Endothelial cell of umbilical vein (primary cell): ENCODE measurements around the gene TMPRSS5. TPM values are rescaled to one million over a fixed set of nuclear protein-coding genes. Genes with fewer than 3 reads are reported as not detected.

ENCODE experiments used
- BruUV-seq: library from RNA; stranded (reverse); fragments of 400-500 nt; replicated peaks from 2 replicates; lab custom pipeline; 2021; lab: Mats Ljungman, UMichigan
- CTCF ChIA-PET: fragments of 300-600, 350-600 bp; sonication (Branson Sonifier 250); formaldehyde crosslinking; loops from one replicate; lab custom pipeline; 2021; ENCODE audit warnings: antibody characterized with exemption, inconsistent platforms; lab: Charles Lee
- POLR2A ChIA-PET: fragments of 300-600, 350-600 bp; sonication (Branson Sonifier 250); formaldehyde crosslinking; loops from one replicate; lab custom pipeline; 2021; ENCODE audit warnings: antibody characterized with exemption, inconsistent platforms; lab: Charles Lee
- DNase-seq: peaks from one replicate; pipeline ENCODE4 v3.0.0-alpha.2; 2011; ENCODE audit warnings: low read depth, low spot score
- FAIRE-seq: peaks from 2 replicates; lab custom pipeline; 2011; peaks lifted over from hg19 to GRCh38; lab: Jason Lieb, UNC
- H2AFZ ChIP-seq: 2 replicates; pipeline ENCODE4 v1.6.0; 2012; ENCODE audit warnings: low read depth, low read length, control low read depth, inconsistent platforms
- H3K27ac ChIP-seq: 2 replicates; pipeline ENCODE4 v1.5.1; 2011; ENCODE audit warnings: low read depth, mild to moderate bottlenecking, control low read depth, low read length, moderate library complexity; ENCODE audit not compliant: insufficient read depth
- H3K27me3 ChIP-seq, 2 experiments: 2 replicates each; pipeline versions ENCODE4 v1.6.0 to v1.6.1; 2011; ENCODE audit warnings: low read length in 2 of 2, mixed read lengths in 1 of 2; ENCODE audit not compliant: control insufficient read depth in 2 of 2, insufficient read depth in 2 of 2
- H3K36me3 ChIP-seq, 2 experiments: 2 replicates in 1 of 2; 3 replicates in 1 of 2; pipeline ENCODE4 v1.5.1; 2011; ENCODE audit warnings: low read length in 2 of 2, mild to moderate bottlenecking in 1 of 2, moderate library complexity in 1 of 2; ENCODE audit not compliant: control insufficient read depth in 2 of 2, insufficient read depth in 2 of 2; ENCODE audit errors: extremely low read depth in 1 of 2
- H3K4me1 ChIP-seq: 3 replicates; pipeline ENCODE4 v1.5.1; 2011; ENCODE audit warnings: mild to moderate bottlenecking, low read length; ENCODE audit not compliant: control insufficient read depth, insufficient read depth; ENCODE audit errors: extremely low read depth
- H3K4me2 ChIP-seq: 2 replicates; pipeline ENCODE4 v1.6.1; 2011; ENCODE audit warnings: low read length, control low read depth, mixed read lengths; ENCODE audit not compliant: insufficient read depth
- H3K4me3 ChIP-seq, 3 experiments: fragments of 200-600 bp in 1 of 3; sonication (generic), shearing (Covaris generic) in 1 of 3; replicated peaks in 1 of 3; 2 replicates each; pipeline ENCODE4 v1.5.1; 2011 to 2016; ENCODE audit warnings: control low read depth in 3 of 3, low read length in 3 of 3, mild to moderate bottlenecking in 2 of 3, inconsistent platforms in 1 of 3, low read depth in 1 of 3, moderate library complexity in 1 of 3; ENCODE audit not compliant: insufficient read depth in 1 of 3
- H3K79me2 ChIP-seq: 2 replicates; pipeline ENCODE4 v1.6.0; 2012; ENCODE audit warnings: low read length, inconsistent platforms; ENCODE audit not compliant: control insufficient read depth, insufficient read depth
- H3K9ac ChIP-seq: replicated peaks from 2 replicates; pipeline ENCODE3; 2011; ENCODE audit warnings: low read length, control low read depth; ENCODE audit not compliant: insufficient read depth; ENCODE audit errors: extremely low read depth
- H3K9me1 ChIP-seq: replicated peaks from 3 replicates; pipeline ENCODE4 v1.6.0; 2011; ENCODE audit warnings: mild to moderate bottlenecking, low read length; ENCODE audit not compliant: control insufficient read depth, insufficient read depth; ENCODE audit errors: extremely low read depth
- H3K9me3 ChIP-seq: replicated peaks from 2 replicates; pipeline ENCODE4 v1.5.1; 2012; ENCODE audit warnings: low read length, inconsistent platforms; ENCODE audit not compliant: control insufficient read depth, insufficient read depth
- H4K20me1 ChIP-seq: replicated peaks from 2 replicates; pipeline ENCODE3; 2011; ENCODE audit warnings: mild to moderate bottlenecking, low read length; ENCODE audit not compliant: control insufficient read depth, insufficient read depth; ENCODE audit errors: extremely low read depth
- JUN ChIP-seq: IDR thresholded peaks from 2 replicates; pipeline ENCODE4 v1.6.1; 2011; ENCODE audit warnings: borderline replicate concordance, low read depth; ENCODE audit not compliant: insufficient read length, insufficient read depth
- dilution Hi-C: fragments of 300-500 bp; cut with MboI; formaldehyde crosslinking; loops from one replicate; pipeline ENCODE4 v1.15.0; 2019; ENCODE audit warnings: low sequenced_read_pairs; ENCODE audit not compliant: extremely low pct_ligation_motif_present
- intact Hi-C: fragments of 100-400 bp; cut with micrococcal nuclease; formaldehyde crosslinking; loops from one replicate; pipeline ENCODE4 v1.10.0; 2022
- polyA plus RNA-seq, 4 experiments: library from polyadenylated mRNA; depleted of rRNA in 3 of 4; stranded (reverse) in 3 of 4; unstranded in 1 of 4; fragments of >200 nt; gene quantifications; 2 replicates each; pipeline versions ENCODE4 v1.2.1 to v1.2.3, GENCODE V29; 2011 to 2012; ENCODE audit warnings: missing spikeins in 1 of 4
- total RNA-seq: library from RNA; stranded (reverse); gene quantifications from 2 replicates; pipeline ENCODE4 v1.2.3, GENCODE V29; 2021
- TF ChIP-seq, protein P1 (sequence below), 2 donors: IDR thresholded peaks; 1 replicate in 1 of 2; 2 replicates in 1 of 2; pipeline ENCODE4 v1.5.1; 2011; ENCODE audit warnings: low read length in 2 of 2, mild to moderate bottlenecking in 2 of 2, moderate library complexity in 2 of 2, control low read depth in 1 of 2, inconsistent platforms in 1 of 2, low read depth in 1 of 2; ENCODE audit not compliant: insufficient read depth in 1 of 2; ENCODE audit errors: extremely low read depth in 1 of 2

Gene TMPRSS5
- total and polyA plus RNA-seq, 2 donors (not counting 3 experiments of a cell fraction or from before 2014, with no cell fraction given): 0.40 to 0.64 TPM

DNA sequence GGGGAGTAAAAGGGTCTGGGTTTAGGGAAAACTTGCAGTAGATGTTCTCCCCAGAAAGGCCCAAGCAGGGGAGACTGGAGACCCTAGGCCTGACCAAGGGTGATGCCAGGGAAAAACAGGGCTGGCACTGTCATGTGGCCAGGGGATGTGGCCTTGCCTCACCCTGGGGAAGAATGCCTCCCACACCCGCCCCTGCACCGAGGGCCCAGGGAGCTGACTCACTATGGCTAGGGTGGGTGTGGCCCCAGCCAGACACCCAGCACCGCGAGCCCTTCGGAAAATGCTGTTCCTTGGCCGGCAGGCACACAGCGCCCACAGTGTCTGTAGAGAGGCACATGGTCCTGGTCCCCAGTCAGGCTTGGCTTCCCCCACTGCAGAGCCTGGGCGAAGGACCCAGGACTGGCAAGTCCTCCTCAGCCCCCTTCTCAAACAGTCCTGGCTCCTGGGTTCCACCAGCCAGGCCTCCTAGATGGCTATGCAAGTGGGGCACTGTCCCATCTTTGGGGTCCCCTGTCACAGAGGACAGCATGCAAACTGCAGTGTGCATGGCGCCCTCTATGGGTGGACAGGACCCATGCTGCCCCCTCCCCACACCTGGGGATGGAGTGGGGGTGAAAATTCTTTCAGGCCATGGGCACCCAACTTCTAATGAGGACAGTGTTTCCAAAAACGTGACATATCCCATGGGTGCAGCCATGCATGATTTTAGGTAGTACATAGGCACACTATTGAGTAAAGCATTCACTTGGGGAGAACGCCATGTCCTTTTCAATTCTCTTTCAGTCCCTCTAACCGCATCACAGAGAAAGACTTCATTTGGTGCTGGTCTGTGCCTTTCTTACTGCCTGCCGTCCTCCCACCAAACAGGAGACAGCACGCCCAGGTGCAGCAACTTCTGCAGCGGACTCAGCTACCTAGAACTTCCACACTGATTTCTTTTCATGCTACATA lies 15.2 kb downstream of the TMPRSS5 start:
- DNase-seq (no peak), FAIRE-seq (no peak)
- Histone ChIP-seq H3K27me3 (no peaks in the 10 kb centered on the region), H3K4me1 (no peaks in the 10 kb centered on the region), H3K79me2 (no peaks in the 10 kb centered on the region), H3K9me3 (no peaks in the 10 kb centered on the region), H3K36me3 (no peaks in the 10 kb centered on the region), H3K9me1 (no peaks in the 10 kb centered on the region), H4K20me1 (no peaks in the 10 kb centered on the region), H3K4me2 (no peak overlapping the region), H3K27ac (no peak overlapping the region), H3K4me3 (no peak overlapping the region), H3K9ac (no peak overlapping the region), H2AFZ (no peak overlapping the region)
- dilution Hi-C loops: no loop called here
- no TSS peak for BruUV-seq
- CTCF ChIA-PET: no interaction called here
- TF ChIP-seq JUN: no peak
- TF ChIP-seq, protein P1, sequence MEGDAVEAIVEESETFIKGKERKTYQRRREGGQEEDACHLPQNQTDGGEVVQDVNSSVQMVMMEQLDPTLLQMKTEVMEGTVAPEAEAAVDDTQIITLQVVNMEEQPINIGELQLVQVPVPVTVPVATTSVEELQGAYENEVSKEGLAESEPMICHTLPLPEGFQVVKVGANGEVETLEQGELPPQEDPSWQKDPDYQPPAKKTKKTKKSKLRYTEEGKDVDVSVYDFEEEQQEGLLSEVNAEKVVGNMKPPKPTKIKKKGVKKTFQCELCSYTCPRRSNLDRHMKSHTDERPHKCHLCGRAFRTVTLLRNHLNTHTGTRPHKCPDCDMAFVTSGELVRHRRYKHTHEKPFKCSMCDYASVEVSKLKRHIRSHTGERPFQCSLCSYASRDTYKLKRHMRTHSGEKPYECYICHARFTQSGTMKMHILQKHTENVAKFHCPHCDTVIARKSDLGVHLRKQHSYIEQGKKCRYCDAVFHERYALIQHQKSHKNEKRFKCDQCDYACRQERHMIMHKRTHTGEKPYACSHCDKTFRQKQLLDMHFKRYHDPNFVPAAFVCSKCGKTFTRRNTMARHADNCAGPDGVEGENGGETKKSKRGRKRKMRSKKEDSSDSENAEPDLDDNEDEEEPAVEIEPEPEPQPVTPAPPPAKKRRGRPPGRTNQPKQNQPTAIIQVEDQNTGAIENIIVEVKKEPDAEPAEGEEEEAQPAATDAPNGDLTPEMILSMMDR (IDR thresholded peaks at IDR 0.05; ENCODE audit: extremely low read depth in 1 of 2, insufficient read depth in 1 of 2, low read depth in 1 of 2, low read length in 2 of 2): peak; percentile 18 to 19
- intact Hi-C loops: no loop called here
- POLR2A ChIA-PET: no interaction called here
